AG09309 (cell line): ENCODE data around the gene GPBAR1.

Experiments used
- DNase-seq: peaks from one replicate; pipeline ENCODE4 v3.0.0-alpha.2; 2010; ENCODE audit warnings: low read depth
- H3K4me3 ChIP-seq: 2 replicates; pipeline ENCODE4 v1.5.1; 2011; ENCODE audit warnings: mild to moderate bottlenecking, low read depth, low read length, moderate library complexity; ENCODE audit not compliant: control insufficient read depth
- CTCF ChIP-seq: IDR thresholded peaks from 2 replicates; pipeline ENCODE4 v1.5.1; 2011; ENCODE audit warnings: mild to moderate bottlenecking, low read depth, low read length, inconsistent platforms; ENCODE audit not compliant: insufficient read depth, control insufficient read depth; ENCODE audit errors: missing control alignments

The GPBAR1 gene

GRCh38 chr2:218263817-218264641 lies 3.2 kb downstream of the GPBAR1 start:
- no peak for TF ChIP-seq CTCF

GRCh38 chr2:218264773-218265561 lies 4.2 kb downstream of the GPBAR1 start:
- no peak for TF ChIP-seq CTCF
- DNase-seq: no peak
- no peak overlapping the region for H3K4me3 ChIP-seq

More at GRCh38 chr2:218263817-218264641, 3.2 kb downstream of the GPBAR1 start:
- DNase-seq: no peak
- no peak overlapping the region for H3K4me3 ChIP-seq

GRCh38 chr2:218265626-218266025 lies 4.8 kb downstream of the GPBAR1 start:
- no peak for TF ChIP-seq CTCF
- H3K4me3 ChIP-seq: no peak overlapping the region

DNA sequence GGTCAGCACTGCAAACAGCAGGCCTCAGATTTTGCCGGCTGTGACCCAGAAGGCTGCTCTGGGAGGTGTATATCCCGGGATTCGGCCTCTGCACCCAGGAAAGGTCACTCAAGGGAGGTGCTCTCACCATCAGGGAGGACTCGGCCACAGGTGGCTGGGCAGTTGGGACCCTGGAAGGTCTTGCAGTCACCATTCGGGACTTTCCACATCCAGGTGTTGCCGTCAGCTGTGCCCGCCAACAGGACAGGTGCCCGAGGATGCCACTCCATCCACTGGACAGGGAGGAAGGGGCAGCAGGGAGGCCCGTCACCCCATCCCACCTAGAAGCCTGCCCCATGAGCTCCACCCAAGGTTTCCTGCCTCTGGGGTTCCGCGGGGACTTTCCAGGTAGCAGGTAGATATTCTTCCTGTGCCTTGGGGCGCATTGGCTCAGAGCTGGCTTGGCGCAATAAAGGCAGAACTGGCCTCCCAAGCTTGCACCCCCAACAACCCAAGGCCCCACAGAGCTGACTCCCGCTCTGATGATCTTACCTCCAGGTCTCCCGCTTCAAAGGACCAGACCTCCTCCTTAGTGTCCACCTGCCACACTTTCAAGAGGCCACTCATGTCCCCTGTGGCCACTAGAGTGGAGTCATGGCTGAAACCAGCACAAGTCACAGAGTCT lies 5.6 kb downstream of the GPBAR1 start:
- DNase-seq: no peak
- TF ChIP-seq CTCF: no peak
- no peak overlapping the region for H3K4me3 ChIP-seq

More at GRCh38 chr2:218265626-218266025, 4.8 kb downstream of the GPBAR1 start:
- DNase-seq: no peak

DNA sequence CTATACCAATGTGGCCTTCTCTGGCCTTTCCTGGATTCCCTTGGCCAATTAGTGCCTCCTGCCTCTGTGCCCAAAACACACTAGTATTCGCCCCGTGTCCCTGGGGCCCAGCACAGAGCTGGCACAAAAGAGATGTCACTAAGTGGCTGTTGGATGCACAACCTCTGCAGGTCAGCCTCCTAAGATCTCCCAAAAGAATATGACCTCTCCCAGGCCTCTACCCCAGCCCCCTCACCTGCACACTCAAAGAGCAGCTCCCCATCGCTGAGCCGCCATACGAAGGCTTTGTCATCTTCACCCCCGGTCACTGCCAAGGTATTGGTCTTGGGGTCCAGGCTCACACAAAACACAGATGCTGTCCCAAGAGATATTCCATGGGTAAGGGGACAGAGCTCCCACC lies 6.4 kb downstream of the GPBAR1 start:
- no peak for DNase-seq
- no peak for TF ChIP-seq CTCF
- H3K4me3 ChIP-seq: no peak overlapping the region

DNA sequence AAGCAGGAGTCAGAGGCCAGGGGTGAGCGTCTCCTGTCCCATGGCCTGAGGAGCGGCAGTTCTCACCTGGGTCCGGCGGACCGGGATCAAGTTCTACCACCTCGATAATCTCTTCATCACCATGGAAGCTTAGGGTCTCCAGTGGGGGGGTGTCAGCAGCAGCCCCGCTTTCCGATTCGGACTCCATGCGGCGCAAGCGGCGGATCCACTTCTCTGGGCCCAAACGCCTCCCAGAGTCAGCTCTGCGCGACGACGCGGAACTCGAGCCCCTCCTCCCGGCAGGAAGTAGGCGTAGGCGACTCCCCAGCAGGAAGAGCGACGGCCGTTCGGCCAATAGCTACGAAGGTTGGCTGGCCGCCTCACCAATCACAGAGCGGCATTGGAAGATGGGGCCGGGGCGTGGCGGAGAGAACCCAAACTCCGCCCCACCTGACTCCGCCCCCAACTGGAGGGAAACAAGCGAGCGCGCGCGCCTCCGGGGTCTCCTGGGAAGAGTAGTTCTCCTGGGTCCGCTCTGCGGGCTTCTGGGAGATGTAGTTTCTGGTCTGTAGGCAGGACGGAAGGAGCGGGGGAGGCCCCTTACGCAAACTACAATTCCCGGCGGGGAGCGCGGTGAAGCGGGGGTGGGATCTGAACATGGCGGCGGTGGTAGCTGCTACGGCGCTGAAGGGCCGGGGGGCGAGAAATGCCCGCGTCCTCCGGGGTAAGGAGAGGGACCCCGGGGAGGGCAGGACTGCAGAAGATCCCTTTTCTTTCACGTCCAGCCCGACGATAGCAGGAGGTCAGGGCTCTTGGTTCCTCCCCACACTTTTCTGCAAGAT lies 9.3 kb downstream of the GPBAR1 start, which contains the start of the genes AAMP and PNKD:
TSS of gene AAMP (minus strand) at position 238 of the 821 bp plus-strand sequence. CDS start at position 187, 51 bp downstream.
TSS of gene PNKD (plus strand) at position 620 of the 821 bp plus-strand sequence. CDS start at position 637, 17 bp downstream.
- peak; percentile 97 for DNase-seq
- TF ChIP-seq CTCF: no peak
- peak within 1 kb of the TSS; percentile 87 for H3K4me3 ChIP-seq
